HuH-7.5 (cell line): Measurements from ENCODE around the gene ADAM11.
A peak's percentile ranks its signal among the peaks of the same experiment; 100 is the strongest.
"Not testable (repeated sequence)": the region's sequence is repeated elsewhere in the genome, so short reads cannot be mapped to it uniquely, and the experiment has no call there.

Experiments
- DNase-seq: peaks from one replicate; pipeline ENCODE4 v3.0.0; 2011; ENCODE audit warnings: low spot score

ADAM11 gene, protein sequence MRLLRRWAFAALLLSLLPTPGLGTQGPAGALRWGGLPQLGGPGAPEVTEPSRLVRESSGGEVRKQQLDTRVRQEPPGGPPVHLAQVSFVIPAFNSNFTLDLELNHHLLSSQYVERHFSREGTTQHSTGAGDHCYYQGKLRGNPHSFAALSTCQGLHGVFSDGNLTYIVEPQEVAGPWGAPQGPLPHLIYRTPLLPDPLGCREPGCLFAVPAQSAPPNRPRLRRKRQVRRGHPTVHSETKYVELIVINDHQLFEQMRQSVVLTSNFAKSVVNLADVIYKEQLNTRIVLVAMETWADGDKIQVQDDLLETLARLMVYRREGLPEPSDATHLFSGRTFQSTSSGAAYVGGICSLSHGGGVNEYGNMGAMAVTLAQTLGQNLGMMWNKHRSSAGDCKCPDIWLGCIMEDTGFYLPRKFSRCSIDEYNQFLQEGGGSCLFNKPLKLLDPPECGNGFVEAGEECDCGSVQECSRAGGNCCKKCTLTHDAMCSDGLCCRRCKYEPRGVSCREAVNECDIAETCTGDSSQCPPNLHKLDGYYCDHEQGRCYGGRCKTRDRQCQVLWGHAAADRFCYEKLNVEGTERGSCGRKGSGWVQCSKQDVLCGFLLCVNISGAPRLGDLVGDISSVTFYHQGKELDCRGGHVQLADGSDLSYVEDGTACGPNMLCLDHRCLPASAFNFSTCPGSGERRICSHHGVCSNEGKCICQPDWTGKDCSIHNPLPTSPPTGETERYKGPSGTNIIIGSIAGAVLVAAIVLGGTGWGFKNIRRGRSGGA

DNA sequence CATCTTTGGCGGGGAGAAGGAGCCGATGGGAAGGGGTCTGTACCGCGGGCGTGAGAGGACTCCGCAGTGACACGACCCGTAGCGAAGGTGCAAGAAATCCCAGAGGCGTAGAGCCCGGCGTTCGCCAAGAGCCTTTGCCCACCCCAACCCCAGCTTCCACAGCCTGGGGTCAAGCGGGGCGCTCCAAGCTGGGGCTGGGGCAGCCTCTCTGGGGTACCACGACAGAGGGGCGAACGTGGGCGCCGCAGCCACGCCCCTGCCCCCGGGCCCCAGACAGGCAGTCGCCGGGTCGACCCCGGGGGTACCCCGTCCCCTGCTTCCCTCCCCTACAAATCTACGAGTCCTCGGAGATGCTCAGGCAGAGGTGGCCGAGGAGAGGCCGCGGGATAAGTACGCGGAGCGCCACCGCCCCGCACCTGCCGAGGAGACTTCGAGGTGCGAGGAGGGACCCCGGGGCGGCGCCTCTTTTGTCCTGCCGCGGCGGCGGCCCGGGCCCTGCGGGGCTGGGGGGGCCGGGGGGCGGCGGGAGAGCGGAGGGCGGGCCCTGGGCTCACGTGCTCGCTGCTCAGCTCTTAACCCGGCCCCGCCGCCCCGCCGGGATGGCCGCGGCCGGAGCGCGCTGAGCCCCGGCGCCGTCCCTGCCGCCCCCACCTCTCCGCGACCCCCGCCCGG, at the start of gene ADAM11:
Gene ADAM11 (plus strand): TSS at position 575 of the 672 bp plus-strand sequence. CDS start 212 bp downstream, outside the sequence.
- peak; percentile 45 for DNase-seq

DNA sequence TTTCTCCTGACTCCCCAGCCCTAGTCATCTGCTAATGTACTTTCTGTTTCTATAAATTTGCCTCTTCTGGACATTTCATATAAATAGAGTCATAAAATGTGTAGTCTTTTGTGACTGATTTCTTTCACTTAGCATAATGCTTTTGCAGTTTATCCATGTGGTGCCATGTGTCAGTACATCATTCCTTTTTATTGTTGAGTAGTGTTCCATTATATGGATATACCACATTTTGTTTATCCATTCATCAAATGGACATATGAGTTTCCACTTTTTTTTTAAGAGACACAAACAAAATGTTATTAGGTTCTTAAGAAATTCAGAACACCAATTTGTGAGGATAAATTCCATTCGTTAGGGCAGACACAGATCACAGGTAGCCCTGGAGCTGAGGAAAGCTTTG, 39.3 kb upstream of the ADAM11 start:
- DNase-seq: no peak

DNA sequence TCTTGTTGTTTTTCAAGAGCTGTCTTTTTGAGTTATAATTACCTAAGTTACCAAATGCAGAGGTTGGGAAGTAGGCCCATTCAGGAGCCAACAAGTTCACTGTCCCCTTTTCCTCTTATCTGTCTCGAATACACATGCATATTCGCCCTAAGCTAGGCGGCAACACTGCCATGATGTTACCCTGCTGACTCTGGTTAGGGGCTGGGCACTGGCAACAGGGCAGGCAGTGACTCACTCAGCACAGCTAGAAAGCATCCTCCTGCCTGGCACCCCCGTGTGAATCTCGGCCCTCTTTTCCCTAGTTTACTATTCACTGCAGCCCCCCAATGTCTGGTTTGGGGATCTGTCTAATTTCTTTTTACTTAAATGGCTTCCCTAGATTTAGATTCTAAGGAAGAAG, 36.5 kb upstream of the ADAM11 start:
- DNase-seq: no peak

DNA sequence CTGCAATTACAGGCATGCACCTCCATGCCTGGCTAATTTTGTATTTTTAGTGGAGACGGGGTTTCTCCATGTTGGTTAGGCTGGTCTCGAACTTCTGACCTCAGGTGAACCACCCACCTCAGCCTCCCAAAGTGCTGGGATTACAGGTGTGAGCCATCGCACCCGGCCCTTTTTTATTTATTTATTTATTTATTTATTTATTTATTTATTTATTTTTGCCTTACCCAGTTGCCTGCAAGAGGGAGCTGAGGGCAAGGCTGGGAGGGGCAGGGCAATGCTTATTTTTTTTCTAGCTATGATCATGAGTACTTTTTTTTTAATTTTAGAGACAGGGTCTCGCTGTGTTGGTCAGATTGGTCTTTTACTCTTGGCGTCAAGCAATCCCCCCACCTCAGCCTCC, 32.7 kb upstream of the ADAM11 start:
- not testable (repeated sequence) for DNase-seq

DNA sequence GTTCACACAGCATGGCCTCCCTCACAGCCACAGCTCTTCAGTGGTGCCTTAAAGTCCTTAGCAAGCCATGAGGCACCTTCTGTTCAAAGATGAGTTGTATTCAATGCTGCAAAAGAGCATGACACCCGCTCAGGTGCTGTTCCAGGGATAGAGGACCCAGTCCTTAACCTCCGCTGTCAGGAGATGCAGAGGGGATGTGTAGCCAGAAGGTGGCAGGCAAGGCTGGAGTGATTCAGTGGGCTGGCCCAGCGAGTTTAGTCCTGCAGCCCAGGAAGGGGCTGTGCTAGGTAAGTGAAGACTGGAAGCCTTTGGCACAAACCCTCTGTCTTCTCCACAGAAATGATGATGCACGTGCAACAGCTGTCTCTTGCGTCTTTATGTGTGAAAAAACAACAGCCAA, 25.0 kb upstream of the ADAM11 start:
- DNase-seq: peak; percentile 34

DNA sequence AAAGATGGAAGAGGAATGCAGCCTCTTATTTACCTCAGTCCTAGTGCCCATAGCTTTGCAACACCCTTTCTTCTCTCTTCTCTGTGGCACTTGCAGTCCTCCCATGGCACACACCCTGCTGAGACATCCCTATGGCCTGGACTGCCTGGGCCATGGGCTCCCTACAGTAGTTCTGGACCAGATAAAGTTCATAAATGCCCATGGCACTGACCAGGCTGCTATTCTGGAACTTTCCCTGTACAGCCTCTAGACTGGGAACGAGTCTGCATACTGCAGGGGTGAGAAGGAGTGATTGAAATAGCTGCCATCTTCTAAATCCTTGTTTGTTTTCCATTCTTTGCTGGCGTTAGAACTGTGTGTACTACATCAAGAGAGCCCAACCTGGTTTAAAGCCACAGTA, 24.5 kb upstream of the ADAM11 start:
- DNase-seq: no peak

DNA sequence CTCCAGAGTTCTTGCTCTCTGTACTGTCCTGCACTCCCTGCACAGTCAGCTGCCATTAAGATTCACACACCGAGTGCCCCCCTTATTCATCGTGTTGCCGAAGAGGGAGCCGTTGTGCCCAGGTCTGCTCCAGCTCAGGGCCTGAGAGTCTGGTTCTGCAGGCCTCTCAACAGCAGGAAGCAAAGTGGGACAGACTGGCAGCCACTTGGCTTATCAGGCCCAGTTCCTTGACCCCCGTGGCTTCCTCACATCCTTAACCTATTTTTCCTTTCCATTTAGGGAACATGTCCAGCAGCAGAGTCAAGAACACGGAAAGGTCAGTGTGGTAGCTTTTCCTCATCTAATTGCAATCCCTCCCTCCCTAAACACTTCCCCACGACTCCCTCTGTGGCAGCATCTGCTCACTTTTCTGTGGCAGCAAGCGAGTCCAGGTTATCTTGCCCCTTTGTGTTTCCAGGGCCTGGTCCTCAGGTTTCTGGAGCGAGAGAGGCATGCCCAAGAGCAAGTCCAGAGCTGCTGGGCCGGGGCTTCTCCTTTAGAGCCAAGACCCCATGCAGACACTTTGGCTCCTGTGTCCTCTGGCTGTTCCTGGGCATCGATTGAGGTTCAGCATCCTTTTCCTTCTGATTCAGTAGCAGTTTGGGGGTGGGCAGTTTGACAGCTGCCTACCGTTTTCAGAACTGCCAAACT, 22.1 kb upstream of the ADAM11 start:
- no peak for DNase-seq

DNA sequence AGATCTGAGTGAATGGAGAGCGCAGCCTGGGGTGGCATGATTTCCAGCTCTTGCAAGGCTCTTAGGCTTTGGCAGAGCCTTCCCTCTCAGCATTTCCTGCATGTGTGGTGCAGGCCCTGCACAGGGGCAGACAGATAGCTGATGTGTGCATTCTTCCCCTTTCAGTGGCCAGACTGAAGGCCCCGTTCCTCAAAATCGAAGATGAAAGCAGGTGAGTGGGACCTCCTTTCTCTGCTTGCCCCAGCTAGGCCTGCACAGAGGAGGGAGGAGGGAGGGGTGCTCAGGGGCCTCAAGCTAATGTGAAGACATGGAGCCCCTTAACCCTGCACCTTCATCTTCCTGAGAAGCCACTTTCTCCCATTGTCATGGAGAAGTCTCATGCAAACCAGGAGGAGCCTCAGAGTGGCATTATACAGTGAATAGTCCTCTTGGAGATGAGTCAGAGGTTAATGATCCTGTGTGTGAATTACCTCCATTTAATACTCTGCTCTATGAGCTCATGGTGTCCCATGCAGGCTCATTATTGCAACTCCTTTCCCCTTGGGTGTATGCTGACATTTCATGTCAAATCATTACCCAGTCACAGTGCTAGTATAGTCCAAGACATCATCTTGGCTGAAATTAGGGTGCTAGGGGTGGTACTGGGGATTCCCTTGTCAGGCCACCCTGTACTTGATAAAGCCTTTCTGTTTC, 20.4 kb upstream of the ADAM11 start:
- DNase-seq: no peak

DNA sequence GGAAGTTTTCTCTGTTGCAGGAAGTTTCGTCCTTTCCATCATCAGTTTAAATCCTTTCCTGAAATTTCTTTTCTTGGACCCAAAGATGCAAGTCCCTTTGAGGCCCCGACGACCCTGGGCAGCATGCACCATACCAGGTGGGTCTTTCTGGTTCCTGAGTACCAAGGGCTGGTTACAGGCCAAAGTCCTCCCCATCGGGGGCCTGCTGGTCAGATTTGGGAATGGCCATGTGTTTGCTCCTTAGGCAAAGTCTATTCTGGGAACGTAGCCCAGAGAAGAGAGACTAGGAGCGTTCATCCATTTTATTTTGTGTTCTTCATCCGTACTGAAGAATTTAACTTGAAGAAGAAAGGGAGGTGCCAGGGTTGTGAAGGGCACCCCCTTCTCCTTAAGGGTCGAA, 17.5 kb upstream of the ADAM11 start:
- no peak for DNase-seq

DNA sequence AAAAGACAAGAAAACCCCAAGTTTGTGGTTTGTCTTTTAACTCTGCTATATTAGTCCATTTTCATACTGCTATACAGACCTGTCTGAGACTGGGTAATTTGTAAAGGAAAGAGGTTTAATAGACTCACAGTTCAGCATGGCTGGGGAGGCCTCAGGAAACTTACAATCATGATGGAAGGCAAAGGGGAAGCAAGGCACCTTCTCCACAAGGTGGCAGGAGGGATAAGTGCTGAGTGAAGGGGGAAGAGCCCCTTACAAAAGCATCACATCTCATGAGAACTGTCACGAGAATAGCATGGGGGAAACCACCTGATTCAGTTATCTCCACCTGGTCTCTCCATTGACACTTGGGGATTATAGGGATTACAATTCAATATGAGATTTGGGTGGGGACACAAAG, 13.5 kb upstream of the ADAM11 start:
- DNase-seq: no peak

DNA sequence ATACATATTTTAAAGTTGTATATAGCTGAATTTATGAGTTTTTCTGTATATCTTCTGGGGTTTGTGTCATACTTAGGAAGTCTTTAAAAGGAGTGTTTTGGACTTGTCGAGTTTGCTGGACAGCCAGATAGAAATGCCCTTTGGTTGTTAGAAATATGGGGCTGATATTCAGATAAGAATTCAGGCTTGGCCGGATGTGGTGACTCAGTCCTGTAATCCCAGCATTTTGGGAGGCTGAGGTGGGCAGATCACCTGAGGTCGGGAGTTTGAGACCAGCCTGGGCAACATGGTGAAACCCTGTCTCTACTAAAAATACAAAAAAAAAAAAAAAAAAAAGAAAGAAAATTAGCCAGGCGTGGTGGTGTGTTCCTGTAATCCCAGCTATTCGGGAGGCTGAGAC, 13.1 kb upstream of the ADAM11 start:
- not testable (repeated sequence) for DNase-seq

DNA sequence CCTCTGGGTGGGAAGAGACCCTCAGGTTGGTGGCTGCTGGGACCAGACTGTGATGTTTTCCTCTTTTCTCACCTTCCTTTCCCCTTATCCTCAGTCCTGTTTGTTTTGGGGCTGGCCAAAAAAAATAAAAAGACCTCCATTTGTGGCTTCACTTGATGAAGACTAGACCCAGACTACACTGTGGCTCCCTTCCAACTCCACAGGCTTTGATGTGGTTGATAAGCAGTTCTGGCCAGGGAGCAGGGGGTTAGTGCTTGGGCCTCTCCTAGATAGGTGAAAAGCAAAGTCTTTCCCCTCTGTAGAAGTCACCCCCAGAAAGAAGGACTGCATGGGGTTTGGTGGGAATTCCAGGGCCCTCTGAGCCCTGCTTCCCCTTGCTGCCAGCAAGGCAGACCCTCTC, 11.2 kb upstream of the ADAM11 start:
- no peak for DNase-seq

DNA sequence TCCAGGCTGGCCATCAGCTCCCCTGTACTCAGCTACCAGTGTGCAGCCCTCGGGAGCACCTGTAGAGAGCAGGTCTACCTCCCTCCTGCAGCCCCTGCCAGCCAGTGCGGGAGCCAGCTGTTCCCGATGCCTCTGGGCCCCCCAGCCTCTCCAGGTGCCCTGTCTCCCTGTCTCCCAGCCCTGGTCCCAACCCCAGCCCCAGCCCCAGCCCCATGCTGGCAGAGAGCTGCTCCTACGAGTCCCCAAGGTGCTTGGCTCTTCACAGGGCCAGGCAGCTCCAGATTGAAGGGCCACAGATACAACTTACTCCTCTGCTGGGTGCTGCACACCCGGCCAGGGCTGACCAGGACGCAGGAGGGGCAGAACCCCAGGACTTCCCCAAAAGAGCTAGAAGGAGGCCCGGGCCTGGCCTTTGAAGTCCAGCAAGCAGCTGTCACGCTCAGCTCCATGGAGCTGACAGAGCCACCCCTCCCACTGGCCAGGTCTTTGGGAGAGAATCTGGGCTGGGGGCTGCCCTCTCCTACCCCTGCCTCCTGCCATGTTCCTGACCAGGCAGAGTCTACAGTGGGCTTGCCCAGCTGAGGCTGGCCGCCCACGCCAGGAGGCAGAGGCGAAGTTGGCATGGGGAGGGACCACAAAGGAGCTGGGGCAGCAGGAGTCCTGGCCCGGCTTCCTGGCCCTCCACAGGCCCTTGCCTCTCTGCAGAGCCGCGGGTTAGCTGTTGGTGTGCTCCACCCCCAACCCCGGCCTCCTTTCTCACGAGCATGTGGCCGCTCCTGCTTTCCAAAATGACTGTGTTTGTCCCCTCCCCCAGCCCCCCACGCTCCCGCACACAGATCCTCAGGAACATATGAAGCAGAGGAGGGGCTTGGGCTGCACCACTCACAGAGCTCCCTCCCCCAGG, 9.5 kb upstream of the ADAM11 start:
- no peak for DNase-seq

DNA sequence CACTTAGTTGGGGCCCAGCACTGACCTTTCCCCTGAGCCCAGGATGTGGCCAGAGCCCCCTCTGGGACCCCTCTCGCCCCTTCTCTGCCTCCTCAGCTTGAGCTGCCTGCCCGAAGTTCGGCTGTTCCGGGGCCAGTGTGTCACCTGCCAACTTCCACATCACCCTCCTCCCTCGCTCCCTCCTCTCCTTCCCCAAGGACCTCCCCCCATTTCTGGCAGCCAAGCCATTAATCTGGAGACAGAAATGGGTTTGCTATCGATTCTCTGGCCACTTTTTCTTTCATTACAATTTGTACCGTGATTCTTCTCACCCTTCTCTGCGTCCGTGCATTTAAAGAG, 8.8 kb upstream of the ADAM11 start:
- DNase-seq: no peak

DNA sequence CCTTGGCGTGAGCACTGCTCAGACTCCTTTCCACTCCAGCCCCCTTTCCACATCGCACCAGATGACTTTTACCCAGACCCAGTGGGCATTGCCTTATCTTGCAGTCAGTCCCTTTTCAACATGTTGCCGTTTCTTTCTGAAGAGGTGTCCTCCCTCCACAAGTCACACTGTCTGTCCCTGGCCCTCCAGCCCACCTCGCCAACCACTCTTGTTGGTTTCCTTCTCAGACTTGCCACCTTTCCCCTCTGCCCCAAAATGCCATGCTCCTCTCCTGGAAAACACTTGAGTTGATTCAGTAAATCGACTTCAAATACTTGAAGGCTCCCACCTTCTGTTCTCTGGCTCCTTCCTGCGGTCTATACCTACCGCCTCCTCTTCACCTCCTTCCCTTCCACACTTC, 7.5 kb upstream of the ADAM11 start:
- DNase-seq: no peak

DNA sequence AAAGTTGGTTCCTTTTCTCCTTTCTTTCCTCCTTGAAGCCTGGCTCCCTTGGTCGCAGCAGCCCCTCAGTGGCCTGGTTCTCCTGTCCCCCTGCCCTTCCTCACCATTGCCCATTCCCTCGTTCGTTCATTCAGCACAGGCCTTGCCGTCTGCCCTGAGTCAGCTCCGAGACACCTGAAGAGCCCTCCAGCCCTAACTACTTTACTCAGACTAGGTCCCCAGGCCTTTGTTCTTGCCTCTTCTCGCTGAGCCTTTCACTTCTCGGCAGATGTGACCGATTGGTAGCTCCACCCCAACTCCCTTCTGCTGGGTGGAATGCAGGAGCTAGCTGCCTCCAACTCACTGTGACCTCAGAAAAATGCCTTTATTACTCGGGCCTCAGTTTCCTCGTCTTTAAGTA, 7.0 kb upstream of the ADAM11 start:
- DNase-seq: no peak

DNA sequence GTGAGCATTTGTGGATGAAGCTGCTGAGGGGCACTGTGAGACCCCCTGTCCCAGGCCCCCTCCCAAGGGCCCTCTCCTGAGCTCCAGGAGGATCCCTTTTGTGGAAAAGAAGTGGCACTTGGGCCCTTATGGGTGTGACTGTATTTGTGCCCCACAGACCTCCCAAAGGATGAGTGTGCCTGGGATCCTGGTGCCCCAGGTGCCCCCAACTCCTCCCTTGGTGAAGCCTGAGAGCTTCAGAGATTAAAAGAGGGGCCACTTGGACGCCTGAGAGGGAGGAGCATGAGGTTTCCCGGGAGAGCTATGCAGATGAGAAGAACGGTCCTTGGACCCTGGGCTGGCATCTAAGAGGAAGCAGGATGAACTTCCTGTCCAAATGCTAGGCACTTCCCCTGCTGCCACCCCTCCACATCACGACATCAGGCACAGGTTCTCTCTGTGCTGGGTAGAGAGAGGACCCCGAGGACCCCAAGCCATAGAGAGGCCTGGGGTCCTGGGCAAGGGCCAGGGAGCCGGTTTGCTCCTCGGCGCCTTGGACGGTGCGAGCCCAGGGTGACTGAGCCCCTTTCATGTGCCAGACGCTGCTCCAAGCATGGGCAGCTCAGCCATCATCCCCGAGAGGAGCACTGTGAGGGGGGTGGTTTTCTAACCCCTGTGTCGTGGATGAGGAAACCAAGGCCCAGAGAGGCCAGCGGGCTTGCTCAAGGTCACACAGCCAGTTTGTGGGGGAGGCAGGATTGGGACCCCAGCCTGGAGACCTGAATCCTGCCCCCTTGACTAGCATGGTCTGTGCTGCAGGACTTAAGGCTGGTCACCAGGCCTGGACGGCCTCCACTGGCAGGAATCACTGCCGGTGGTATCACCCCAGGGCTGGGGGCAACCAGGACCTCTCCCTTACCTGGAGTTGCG, 5.6 kb upstream of the ADAM11 start:
- no peak for DNase-seq

DNA sequence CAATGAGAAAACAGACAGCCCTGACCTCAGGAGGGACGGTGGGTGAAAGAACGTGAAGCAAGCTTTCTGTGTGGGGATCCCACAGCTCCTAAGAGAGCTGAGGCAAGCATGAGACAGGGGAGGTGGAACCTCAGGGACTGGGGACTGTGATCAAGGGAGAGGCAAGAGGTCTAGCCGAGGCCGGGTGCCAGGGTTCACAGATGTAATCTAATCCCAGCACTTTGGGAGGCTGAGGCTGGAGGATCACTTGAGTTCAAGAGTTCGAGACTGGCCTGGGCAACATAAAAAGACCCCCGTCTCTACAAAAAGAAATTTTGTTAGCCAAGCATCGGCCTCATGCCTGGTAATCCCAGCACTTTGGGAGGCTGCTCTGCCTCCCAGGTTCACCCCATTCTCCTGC, 4.5 kb upstream of the ADAM11 start:
- DNase-seq: no peak

DNA sequence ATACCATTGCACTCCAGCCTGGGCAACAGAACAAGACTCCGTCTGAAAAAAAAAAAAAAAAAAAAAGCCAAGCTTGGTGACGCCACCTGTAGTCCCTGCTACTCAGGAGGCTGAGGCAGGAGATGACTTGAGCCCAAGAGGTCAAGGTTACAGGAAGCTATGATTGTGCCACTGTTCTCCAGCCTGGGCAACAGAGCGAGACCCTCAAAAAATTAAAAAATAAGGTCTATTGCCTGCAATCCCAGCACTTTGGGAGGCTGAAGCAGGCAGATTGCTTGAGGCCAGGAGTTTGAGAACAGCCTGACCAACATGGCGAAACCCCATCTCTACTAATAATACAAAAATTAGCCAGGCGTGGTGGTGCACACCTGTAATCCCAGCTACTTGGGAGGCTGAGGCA, 3.6 kb upstream of the ADAM11 start:
- not testable (repeated sequence) for DNase-seq
